ENCODE results near the gene WBP2. TPM values are rescaled to one million over a fixed set of nuclear protein-coding genes. Genes with fewer than 3 reads are reported as not detected.

The WBP2 gene
- polyA plus RNA-seq, 6 donors from 2014 or later: 73.4 to 134 (median 87.6) TPM

DNA sequence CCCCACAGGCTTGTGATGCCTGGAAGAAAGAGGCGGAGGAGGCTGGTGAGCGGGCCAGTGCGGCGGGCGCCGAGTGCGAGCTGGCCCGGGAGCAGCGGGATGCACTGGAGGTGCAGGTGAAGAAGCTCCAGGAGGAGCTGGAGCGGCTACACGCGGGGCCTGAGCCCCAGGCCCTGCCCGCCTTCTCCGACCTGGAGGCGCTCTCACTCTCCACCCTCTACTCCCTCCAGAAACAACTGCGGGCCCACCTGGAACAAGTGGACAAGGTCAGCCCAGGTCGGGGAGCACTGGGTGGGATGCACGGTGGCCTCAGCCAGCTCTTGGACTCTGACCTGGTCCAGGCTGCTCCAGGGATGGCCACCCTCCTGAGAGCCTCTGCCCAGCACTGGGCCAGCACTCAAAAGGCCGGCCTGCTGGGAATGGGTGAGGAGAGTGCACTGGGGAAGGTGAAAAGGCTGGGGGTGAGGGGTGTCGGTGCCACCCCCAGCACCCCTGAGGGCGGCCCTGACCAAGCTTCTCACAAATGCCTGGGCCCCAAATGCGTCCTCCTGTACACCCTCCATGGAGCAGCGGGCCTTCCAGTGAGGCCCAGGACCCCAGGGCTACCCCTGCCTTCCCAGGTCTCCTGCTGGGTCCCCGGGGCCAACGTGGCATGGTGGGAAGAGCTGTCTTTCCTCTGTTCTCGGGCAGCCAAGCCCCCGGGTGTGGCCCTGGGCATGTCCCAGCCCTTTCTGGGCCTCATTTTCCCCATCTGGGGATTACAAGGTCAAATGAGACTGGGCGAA is 31.7 kb downstream of the WBP2 start:
- ATAC-seq (ENCODE audit: low read depth in 2 of 2) (no peak), DNase-seq (no peak)
- peaks cover 9 to 12% (median 11%) of the 10 kb centered on the region in 3 donors for H3K4me1 Mint-ChIP-seq
- peaks cover 0 to 13% of the 10 kb centered on the region in 2 donors for H3K36me3 Mint-ChIP-seq
- no peaks in the 10 kb centered on the region for H3K9me3 Mint-ChIP-seq
- no peaks in the 10 kb centered on the region for H3K27me3 Mint-ChIP-seq
- no peak overlapping the region for H3K4me3 Mint-ChIP-seq
- peak overlapping the region in 1 of 6 donors; percentile 63 for H3K27ac Mint-ChIP-seq

DNA sequence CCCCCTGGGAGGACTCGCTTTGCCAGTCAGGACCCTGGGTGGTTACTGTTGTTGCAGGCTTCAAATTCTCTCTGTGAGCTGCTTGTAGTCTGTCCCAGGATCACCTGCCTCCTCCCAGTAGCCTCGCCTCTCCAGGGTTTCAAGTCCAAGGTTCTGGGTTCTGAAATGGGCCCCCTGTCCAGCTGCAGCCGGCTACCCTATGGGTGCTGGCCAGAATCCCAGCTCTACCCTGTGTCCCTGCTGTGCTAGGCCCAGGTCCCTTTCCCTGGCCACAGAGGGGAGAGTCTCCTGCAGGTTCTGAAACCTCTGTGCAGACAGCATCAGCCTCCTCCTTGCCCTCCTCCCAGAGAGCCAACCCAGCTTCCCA is 32.4 kb downstream of the WBP2 start:
- Mint-ChIP-seq H3K9me3 (no peaks in the 10 kb centered on the region), H3K27ac (peak overlapping the region in 1 of 6 donors; percentile 30), H3K4me1 (peaks cover 5 to 8% (median 7%) of the 10 kb centered on the region in 3 donors), H3K4me3 (no peak overlapping the region), H3K36me3 (peaks cover 0 to 15% of the 10 kb centered on the region in 2 donors), H3K27me3 (no peaks in the 10 kb centered on the region)
- DNase-seq (no peak), ATAC-seq (ENCODE audit: low read depth in 2 of 2) (no peak)

DNA sequence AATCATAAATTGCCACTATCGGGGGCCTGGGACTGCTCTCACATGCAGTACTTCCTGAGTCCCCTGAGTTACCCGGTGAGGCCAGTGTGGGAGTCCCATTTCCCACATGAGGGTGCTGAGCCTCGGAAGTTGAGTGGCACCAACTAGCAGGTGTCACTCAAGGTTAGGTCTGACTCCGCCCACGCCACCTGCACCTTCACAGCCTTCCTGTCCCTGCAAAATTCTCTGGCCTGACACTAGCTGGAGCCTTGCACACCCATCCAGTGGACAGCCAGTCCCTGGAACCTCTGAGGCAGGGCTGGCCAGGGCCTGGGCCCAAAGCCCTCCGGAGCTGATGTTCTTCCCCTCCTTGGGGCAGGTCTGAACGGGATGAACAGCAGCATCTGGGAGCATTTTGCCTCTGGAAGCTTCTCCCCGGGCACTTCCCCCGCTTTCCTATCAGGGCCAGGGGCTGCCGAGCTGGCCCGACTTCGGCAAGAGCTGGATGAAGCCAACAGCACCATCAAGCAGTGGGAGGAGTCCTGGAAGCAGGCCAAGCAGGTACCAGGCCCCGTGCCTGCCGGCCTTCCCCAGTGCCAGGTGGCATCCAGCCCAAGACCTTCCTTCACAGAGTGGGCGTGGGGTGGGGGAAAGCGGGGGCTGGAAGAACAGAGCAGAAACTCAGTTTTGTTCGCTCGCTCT is 32.9 kb downstream of the WBP2 start:
- DNase-seq (no peak), ATAC-seq (ENCODE audit: low read depth in 2 of 2) (no peak)
- no peak overlapping the region for H3K4me3 Mint-ChIP-seq

DNA sequence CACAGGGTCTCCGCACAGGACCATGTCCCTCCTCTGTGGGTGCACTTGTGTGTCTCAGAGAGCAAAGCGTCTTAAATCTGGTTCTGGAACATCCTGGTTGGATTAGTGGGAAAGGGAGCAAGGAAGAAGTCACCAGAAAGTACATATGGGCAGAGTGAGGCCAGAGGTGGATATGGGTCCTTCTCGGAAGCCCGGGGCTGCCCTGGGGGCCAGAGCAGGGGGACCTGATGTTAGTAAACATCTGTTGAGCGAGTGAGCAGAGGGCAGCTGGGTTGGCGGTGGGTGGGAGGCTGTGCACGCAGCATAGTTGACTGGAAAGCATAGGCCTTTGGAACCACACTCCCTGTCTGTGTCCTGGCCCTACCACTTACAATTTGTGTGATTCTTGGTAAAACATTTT is 33.6 kb downstream of the WBP2 start:
- H3K4me1 Mint-ChIP-seq: peaks cover 0 to 4% (median 3%) of the 10 kb centered on the region in 3 donors
- DNase-seq: no peak
- no peak for ATAC-seq (ENCODE audit: low read depth in 2 of 2)

More for the DNA sequence above, 32.9 kb downstream of the WBP2 start:
- Mint-ChIP-seq H3K36me3 (peaks cover 0 to 15% of the 10 kb centered on the region in 2 donors), H3K9me3 (no peaks in the 10 kb centered on the region), H3K27ac (peak overlapping the region in 3 of 6 donors; percentile 52 to 82 (median 72)), H3K4me1 (peaks cover 0 to 8% (median 7%) of the 10 kb centered on the region in 3 donors), H3K27me3 (no peaks in the 10 kb centered on the region)

DNA sequence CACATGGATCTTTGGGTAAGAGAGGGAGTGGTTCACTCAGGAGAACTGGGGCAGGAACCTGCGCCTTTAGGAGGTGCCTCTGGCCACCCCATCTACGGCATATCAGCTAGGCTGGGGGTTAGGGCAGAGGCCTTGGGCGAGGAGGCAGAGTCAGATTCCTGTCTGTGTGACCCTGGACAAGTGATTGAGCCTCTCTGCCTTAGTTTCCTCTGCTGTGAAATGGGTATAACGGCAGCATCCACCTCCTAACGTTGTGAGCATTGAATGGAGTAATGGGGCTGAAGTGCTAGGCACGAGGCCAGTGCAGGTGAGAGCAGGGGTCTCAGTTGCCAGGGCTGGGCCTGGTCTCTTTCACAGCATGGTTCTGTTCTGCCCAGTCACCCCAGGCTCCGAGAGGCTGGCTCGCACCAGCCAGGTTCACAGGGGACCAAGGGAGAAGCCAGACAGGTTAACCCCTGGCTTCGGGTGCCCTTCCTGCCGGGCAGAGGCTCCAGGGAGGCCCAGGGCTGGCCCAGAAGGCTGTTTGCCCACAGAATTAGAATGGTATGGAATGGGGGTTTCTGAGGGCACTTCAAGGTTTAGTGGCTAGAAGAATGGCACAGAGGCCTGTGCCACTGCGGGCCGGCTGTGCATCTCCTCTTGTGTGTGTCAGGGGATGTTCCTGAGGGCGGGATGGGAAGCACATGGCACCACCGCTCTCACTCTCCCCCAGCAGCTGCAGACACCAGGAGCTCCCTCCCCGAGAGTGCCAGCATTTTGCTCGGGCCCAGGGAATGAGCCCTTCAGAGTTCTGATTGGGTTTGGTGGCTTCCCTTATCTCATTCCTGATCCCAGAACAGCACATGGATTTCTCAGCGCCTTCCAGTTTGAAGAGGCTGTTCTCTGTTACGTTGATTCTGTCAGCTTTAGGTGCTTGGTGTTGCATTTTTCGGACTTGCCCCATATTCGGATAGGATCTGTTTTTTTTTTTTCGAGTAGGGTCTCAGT is 34.7 kb downstream of the WBP2 start:
- H3K9me3 Mint-ChIP-seq: no peaks in the 10 kb centered on the region
- H3K4me1 Mint-ChIP-seq: peaks cover 0 to 4% (median 3%) of the 10 kb centered on the region in 3 donors

More for the DNA sequence above, 33.6 kb downstream of the WBP2 start:
- Mint-ChIP-seq H3K27ac (peak overlapping the region in 1 of 6 donors; percentile 52), H3K27me3 (no peaks in the 10 kb centered on the region), H3K9me3 (no peaks in the 10 kb centered on the region), H3K4me3 (no peak overlapping the region), H3K36me3 (peaks cover 0 to 15% of the 10 kb centered on the region in 2 donors)

DNA sequence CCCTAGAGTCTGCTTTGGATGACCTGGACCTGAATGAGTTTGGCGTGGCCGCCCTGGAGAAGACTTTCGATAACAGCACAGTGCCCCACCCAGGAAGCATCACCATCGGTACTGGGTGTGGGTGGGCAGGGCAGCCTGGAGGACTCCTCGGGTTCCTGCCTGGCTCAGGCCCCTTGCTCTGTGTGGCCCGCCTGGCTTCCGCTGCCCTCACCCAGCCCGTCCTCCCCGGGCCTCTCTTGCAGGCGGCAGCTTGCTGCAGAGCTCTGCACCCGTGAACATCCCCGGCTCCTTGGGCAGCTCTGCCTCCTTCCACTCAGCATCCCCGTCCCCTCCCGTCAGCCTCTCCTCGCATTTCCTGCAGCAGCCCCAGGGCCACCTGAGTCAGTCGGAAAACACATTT is 35.5 kb downstream of the WBP2 start:
- Mint-ChIP-seq H3K4me3 (no peak overlapping the region), H3K36me3 (peaks cover 0 to 15% of the 10 kb centered on the region in 2 donors), H3K27me3 (no peaks in the 10 kb centered on the region), H3K9me3 (no peaks in the 10 kb centered on the region), H3K27ac (peak overlapping the region in 1 of 6 donors; percentile 44), H3K4me1 (peaks cover 0 to 4% (median 3%) of the 10 kb centered on the region in 3 donors)
- DNase-seq (no peak), ATAC-seq (ENCODE audit: low read depth in 2 of 2) (no peak)

More for the DNA sequence above, 34.7 kb downstream of the WBP2 start:
- DNase-seq (no peak), ATAC-seq (ENCODE audit: low read depth in 2 of 2) (no peak)
- H3K27me3 Mint-ChIP-seq: no peaks in the 10 kb centered on the region
- H3K36me3 Mint-ChIP-seq: peaks cover 0 to 15% of the 10 kb centered on the region in 2 donors
- peak overlapping the region in 1 of 8 donors; percentile 47 for H3K4me3 Mint-ChIP-seq
- peak overlapping the region in 1 of 6 donors; percentile 32 for H3K27ac Mint-ChIP-seq

DNA sequence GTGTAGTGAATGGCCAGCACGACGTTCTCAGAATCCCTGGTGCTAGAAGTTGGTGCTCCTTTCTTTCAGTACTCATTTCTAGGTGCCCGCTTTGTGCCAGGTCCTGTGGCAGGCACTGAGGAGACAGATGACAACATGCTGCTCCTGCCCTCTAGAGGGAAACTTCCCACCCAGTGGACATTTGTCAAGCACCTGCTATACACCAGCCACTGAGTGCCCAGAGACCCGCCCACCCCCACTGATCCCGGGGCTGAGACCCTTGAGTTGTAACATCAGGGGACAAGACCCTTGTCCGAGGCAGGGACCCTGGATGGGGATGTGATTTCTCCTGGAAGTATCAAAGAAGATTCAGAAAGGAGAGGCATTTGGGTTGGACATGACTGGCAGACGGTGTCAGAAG is 36.0 kb downstream of the WBP2 start:
- DNase-seq: no peak
- no peak for ATAC-seq (ENCODE audit: low read depth in 2 of 2)
- H3K27me3 Mint-ChIP-seq: no peaks in the 10 kb centered on the region
- peaks cover 0 to 15% of the 10 kb centered on the region in 2 donors for H3K36me3 Mint-ChIP-seq
- peaks cover 0 to 4% (median 4%) of the 10 kb centered on the region in 3 donors for H3K4me1 Mint-ChIP-seq
- no peak overlapping the region for H3K27ac Mint-ChIP-seq
- no peaks in the 10 kb centered on the region for H3K9me3 Mint-ChIP-seq
- no peak overlapping the region for H3K4me3 Mint-ChIP-seq

DNA sequence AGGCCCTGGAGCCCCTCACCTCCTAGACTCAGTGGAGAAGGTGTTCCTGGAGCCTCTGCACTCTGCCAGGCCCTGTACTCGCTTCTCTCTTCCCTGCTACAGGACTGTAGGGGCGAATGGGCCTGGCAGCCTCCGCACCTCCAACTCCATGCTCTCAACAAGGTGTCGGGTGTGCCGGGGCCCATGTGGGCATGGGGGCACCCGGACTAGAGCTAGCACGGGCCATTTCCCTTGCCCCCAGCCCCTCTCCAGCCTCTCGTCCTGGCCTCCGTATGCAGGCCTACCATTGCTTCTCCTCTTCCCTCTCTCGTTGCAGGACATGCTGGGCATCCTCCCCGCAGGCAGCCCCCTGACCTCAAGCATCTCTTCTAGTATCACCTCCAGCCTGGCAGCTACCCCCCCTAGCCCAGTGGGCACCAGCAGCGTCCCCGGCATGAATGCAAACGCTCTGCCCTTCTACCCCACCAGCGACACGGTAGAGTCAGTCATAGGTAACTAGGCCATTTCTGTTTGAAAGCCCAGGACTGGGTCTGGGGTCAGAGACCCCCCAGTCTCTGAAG is 36.7 kb downstream of the WBP2 start:
- H3K27ac Mint-ChIP-seq: peak overlapping the region in 3 of 6 donors; percentile 71 to 92 (median 76)
- peaks cover 0 to 15% of the 10 kb centered on the region in 2 donors for H3K36me3 Mint-ChIP-seq
- H3K4me1 Mint-ChIP-seq: peaks cover 0 to 4% (median 4%) of the 10 kb centered on the region in 3 donors
- ATAC-seq (ENCODE audit: low read depth in 2 of 2) (no peak), DNase-seq (no peak)
- no peaks in the 10 kb centered on the region for H3K9me3 Mint-ChIP-seq
- no peaks in the 10 kb centered on the region for H3K27me3 Mint-ChIP-seq
- no peak overlapping the region for H3K4me3 Mint-ChIP-seq

DNA sequence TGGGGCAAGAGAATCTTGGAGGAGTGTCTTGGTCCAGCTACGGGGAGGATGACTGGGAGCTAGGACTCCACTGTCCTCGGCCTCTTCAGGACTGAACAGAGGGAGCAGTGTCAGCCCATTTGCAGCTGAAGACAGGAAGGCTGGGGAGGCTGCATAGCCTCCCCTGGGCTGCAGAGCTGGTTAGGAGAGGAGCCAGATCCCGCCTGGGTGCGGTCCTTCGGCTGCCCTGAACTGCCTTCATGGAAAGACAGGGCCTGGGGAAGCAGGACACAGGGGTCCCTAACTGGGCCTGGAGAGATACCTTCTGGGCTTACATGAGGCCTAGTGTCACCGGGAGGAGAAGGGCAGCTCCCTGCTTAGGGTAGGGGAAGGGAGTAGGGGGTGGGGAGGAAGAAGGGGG is 37.6 kb downstream of the WBP2 start:
- H3K27me3 Mint-ChIP-seq: no peaks in the 10 kb centered on the region
- peaks cover 0 to 15% of the 10 kb centered on the region in 2 donors for H3K36me3 Mint-ChIP-seq
- H3K9me3 Mint-ChIP-seq: no peaks in the 10 kb centered on the region
- H3K27ac Mint-ChIP-seq: no peak overlapping the region
- DNase-seq (no peak), ATAC-seq (ENCODE audit: low read depth in 2 of 2) (no peak)
- no peak overlapping the region for H3K4me3 Mint-ChIP-seq
- peaks cover 0 to 4% (median 4%) of the 10 kb centered on the region in 3 donors for H3K4me1 Mint-ChIP-seq

DNA sequence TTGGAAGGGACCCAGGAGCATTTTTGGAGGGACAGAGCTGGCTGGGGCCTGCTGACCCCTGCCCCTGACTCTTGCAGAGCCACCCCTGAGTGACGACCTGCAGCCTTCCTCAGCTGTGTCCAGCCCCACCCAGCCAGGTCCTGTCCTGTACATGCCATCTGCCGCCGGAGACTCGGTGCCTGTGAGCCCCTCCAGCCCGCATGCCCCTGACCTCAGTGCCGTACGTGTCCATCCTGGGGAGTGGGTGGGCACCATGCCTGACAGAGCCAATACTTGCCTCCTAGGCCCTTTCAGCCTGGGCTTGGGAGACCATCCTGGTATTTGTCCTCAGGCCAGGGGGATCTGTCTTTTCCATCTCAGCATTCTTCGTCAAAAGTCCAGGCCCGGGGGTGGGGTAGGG is 38.4 kb downstream of the WBP2 start:
- H3K36me3 Mint-ChIP-seq: peaks cover 0 to 15% of the 10 kb centered on the region in 2 donors
- no peaks in the 10 kb centered on the region for H3K9me3 Mint-ChIP-seq
- H3K27ac Mint-ChIP-seq: peak overlapping the region in 1 of 6 donors; percentile 22
- peaks cover 0 to 4% (median 4%) of the 10 kb centered on the region in 3 donors for H3K4me1 Mint-ChIP-seq
- no peak for DNase-seq
- no peak overlapping the region for H3K4me3 Mint-ChIP-seq
- ATAC-seq (ENCODE audit: low read depth in 2 of 2): no peak
- no peaks in the 10 kb centered on the region for H3K27me3 Mint-ChIP-seq

DNA sequence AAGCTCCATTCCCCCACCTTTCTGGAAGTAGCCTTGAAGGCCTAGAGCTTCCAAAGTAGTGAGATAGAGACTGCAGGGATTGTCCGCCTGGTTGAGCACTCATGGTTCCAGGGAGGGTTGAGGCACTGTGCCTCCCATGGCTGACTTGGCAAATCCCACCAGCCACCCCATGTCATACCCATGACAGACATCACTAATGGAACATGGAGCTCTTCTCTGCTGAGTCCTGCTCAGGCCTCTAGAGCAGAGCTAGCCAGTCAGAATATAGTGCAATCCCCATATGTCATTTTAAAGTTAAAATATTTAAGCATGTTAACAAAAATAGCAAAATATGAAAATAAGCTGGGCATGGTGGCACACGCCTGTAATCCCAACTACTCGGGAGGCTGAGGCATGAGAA is 39.7 kb downstream of the WBP2 start:
- no peak for ATAC-seq (ENCODE audit: low read depth in 2 of 2)
- Mint-ChIP-seq H3K4me3 (no peak overlapping the region), H3K9me3 (no peaks in the 10 kb centered on the region), H3K27me3 (no peaks in the 10 kb centered on the region), H3K36me3 (peaks cover 0 to 15% of the 10 kb centered on the region in 2 donors), H3K4me1 (peaks cover 0 to 4% (median 4%) of the 10 kb centered on the region in 3 donors), H3K27ac (no peak overlapping the region)
- no peak for DNase-seq

DNA sequence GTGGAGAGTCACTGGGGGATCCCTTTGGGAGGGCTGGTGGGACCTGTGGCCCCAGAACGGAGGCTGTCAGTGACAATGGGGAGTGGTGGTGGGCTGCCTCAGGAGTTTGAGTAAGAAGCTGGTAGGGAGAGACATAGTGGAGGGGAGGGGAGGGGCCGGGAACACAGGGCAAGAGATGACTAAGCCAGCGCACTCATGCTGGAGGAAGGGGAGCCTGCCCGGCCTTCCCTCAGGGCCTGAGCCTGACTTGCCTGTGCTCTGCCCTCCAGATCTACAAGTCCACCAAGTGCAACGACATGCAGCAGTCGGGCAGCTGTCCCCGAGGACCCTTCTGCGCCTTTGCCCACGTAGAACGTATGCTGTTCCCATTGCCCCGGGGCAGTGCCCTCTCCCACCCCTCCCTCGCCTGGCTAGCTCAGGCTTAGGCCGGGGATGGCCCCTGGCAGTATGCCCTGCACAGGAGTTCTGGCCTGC is 40.2 kb downstream of the WBP2 start:
- no peaks in the 10 kb centered on the region for H3K27me3 Mint-ChIP-seq
- H3K27ac Mint-ChIP-seq: no peak overlapping the region
- H3K36me3 Mint-ChIP-seq: peaks cover 0 to 15% of the 10 kb centered on the region in 2 donors
- peaks cover 0 to 4% (median 4%) of the 10 kb centered on the region in 3 donors for H3K4me1 Mint-ChIP-seq
- no peak for ATAC-seq (ENCODE audit: low read depth in 2 of 2)
- no peaks in the 10 kb centered on the region for H3K9me3 Mint-ChIP-seq
- no peak for DNase-seq
- H3K4me3 Mint-ChIP-seq: no peak overlapping the region

Data from naive B cell (primary cell).